GM10847 (cell line): Measurements from ENCODE around the gene NACA2.

Source experiments
- POLR2A ChIP-seq: IDR thresholded peaks from 2 replicates; pipeline ENCODE4 v1.6.1; 2011; ENCODE audit not compliant: insufficient read length; ENCODE audit errors: extremely low read depth

Gene NACA2

GRCh38 chr17:61591018-61591417 lies at the start of gene NACA2:
Gene NACA2, minus strand, starts transcription at chr17:61591219. Its CDS starts 39 bp downstream, at chr17:61591180.
- no peak for TF ChIP-seq POLR2A

- no peak for TF ChIP-seq POLR2A
Measured at GRCh38 chr17:61639818-61640217, 48.8 kb upstream of the NACA2 start.

- no peak for TF ChIP-seq POLR2A
Measured at GRCh38 chr17:61638087-61638486, 47.1 kb upstream of the NACA2 start.

GRCh38 chr17:61635913-61636432 lies 45.0 kb upstream of the NACA2 start:
- no peak for TF ChIP-seq POLR2A

GRCh38 chr17:61634942-61635538 lies 44.0 kb upstream of the NACA2 start:
- TF ChIP-seq POLR2A: no peak

GRCh38 chr17:61634011-61634539 lies 43.1 kb upstream of the NACA2 start:
- TF ChIP-seq POLR2A: no peak

GRCh38 chr17:61632826-61633225 lies 41.8 kb upstream of the NACA2 start:
- TF ChIP-seq POLR2A: no peak

GRCh38 chr17:61631800-61632199 lies 40.8 kb upstream of the NACA2 start:
- no peak for TF ChIP-seq POLR2A

- TF ChIP-seq POLR2A: no peak
Measured at GRCh38 chr17:61627658-61628057, 36.6 kb upstream of the NACA2 start.

GRCh38 chr17:61627125-61627524 lies 36.1 kb upstream of the NACA2 start:
- no peak for TF ChIP-seq POLR2A

GRCh38 chr17:61625564-61625963 lies 34.5 kb upstream of the NACA2 start:
- TF ChIP-seq POLR2A: no peak

- TF ChIP-seq POLR2A: no peak
Measured at GRCh38 chr17:61624951-61625350, 33.9 kb upstream of the NACA2 start.

GRCh38 chr17:61621317-61621716 lies 30.3 kb upstream of the NACA2 start:
- TF ChIP-seq POLR2A: no peak

GRCh38 chr17:61619953-61620352 lies 28.9 kb upstream of the NACA2 start:
- no peak for TF ChIP-seq POLR2A

- TF ChIP-seq POLR2A: no peak
Measured at GRCh38 chr17:61619493-61619892, 28.5 kb upstream of the NACA2 start.

- no peak for TF ChIP-seq POLR2A
Measured at GRCh38 chr17:61618950-61619349, 27.9 kb upstream of the NACA2 start.

GRCh38 chr17:61617330-61617729 lies 26.3 kb upstream of the NACA2 start:
- no peak for TF ChIP-seq POLR2A
